HPDE6-E6E7 (cell line): ENCODE results near the gene PHF19.

Source experiments
- DNase-seq: peaks from one replicate; pipeline ENCODE4 v3.0.0; 2011; ENCODE audit warnings: missing footprints; ENCODE audit errors: extremely low spot score

PHF19 gene

GRCh38 chr9:120873512-120873911, 3.5 kb downstream of the PHF19 start:
- DNase-seq: peak; percentile 83

GRCh38 chr9:120872791-120873502, 4.0 kb downstream of the PHF19 start:
- DNase-seq: no peak

GRCh38 chr9:120870206-120870605, 6.8 kb downstream of the PHF19 start:
- no peak for DNase-seq

- DNase-seq: no peak
These were observed 7.3 kb downstream of the PHF19 start for GRCh38 chr9:120869726-120870125.

GRCh38 chr9:120869360-120869687, 7.7 kb downstream of the PHF19 start:
- DNase-seq: no peak

GRCh38 chr9:120868676-120869359, 8.2 kb downstream of the PHF19 start:
- DNase-seq: peak; percentile 96

- no peak for DNase-seq
These were observed 8.7 kb downstream of the PHF19 start for GRCh38 chr9:120868339-120868675.

GRCh38 chr9:120867676-120868338, 9.2 kb downstream of the PHF19 start:
- no peak for DNase-seq

GRCh38 chr9:120866651-120867050, 10.3 kb downstream of the PHF19 start:
- no peak for DNase-seq

GRCh38 chr9:120865809-120866208, 11.2 kb downstream of the PHF19 start:
- no peak for DNase-seq

- DNase-seq: no peak
These were observed 11.8 kb downstream of the PHF19 start for GRCh38 chr9:120865176-120865575.

- no peak for DNase-seq
These were observed 12.3 kb downstream of the PHF19 start for GRCh38 chr9:120864719-120865118.

GRCh38 chr9:120863833-120864232, 13.2 kb downstream of the PHF19 start:
- DNase-seq: no peak

GRCh38 chr9:120862452-120862851, 14.5 kb downstream of the PHF19 start:
- DNase-seq: no peak

- DNase-seq: no peak
These were observed 15.1 kb downstream of the PHF19 start for GRCh38 chr9:120861935-120862334.

GRCh38 chr9:120860083-120860482, 16.9 kb downstream of the PHF19 start:
- DNase-seq: no peak

GRCh38 chr9:120859361-120859760, 17.6 kb downstream of the PHF19 start:
- no peak for DNase-seq

GRCh38 chr9:120857902-120858301, 19.1 kb downstream of the PHF19 start:
- DNase-seq: no peak

- DNase-seq: no peak
These were observed 19.5 kb downstream of the PHF19 start for GRCh38 chr9:120857481-120857880.

GRCh38 chr9:120856700-120857099, 20.3 kb downstream of the PHF19 start:
- DNase-seq: no peak

- no peak for DNase-seq
These were observed 20.9 kb downstream of the PHF19 start for GRCh38 chr9:120855827-120856670.

- DNase-seq: no peak
These were observed 22.2 kb downstream of the PHF19 start for GRCh38 chr9:120854596-120855327.
